Karpas-422 (cell line): ENCODE results near the gene CAMK2A. TPM values are rescaled to one million over a fixed set of nuclear protein-coding genes. Genes with fewer than 3 reads are reported as not detected.

Source experiments
- DNase-seq: peaks from one replicate; pipeline ENCODE4 v3.0.0-alpha.2; 2015
- H2AFZ ChIP-seq: fragments of 200-600 bp; sonication (generic); 2 replicates; pipeline ENCODE4 v1.6.1; 2014; ENCODE audit warnings: antibody characterized with exemption, low read length, mixed read lengths
- H3K27ac ChIP-seq: fragments of 200-600 bp; sonication (generic); 2 replicates; pipeline ENCODE4 v1.5.1; 2014; ENCODE audit warnings: mild to moderate bottlenecking, low read length, moderate library complexity
- H3K27me3 ChIP-seq: fragments of 200-600 bp; sonication (generic); 2 replicates; pipeline ENCODE4 v1.6.1; 2014; ENCODE audit warnings: low read length, mixed read lengths
- H3K36me3 ChIP-seq: fragments of 200-600 bp; sonication (generic); 2 replicates; pipeline ENCODE4 v1.6.1; 2014; ENCODE audit warnings: low read length, mixed read lengths; ENCODE audit not compliant: insufficient read depth
- H3K4me1 ChIP-seq: fragments of 200-600 bp; sonication (generic); 2 replicates; pipeline ENCODE4 v1.6.1; 2014; ENCODE audit warnings: mild to moderate bottlenecking, low read length, mixed read lengths
- H3K4me2 ChIP-seq: fragments of 200-600 bp; sonication (generic); 2 replicates; pipeline ENCODE4 v1.6.1; 2014; ENCODE audit warnings: low read length, low read depth, mild to moderate bottlenecking; ENCODE audit not compliant: poor library complexity, severe bottlenecking
- H3K4me3 ChIP-seq: fragments of 200-600 bp; sonication (generic); 2 replicates; pipeline ENCODE4 v1.5.1; 2014; ENCODE audit warnings: mild to moderate bottlenecking, antibody characterized with exemption, low read length, mixed read lengths
- H3K79me2 ChIP-seq: fragments of 200-600 bp; sonication (generic); 2 replicates; pipeline ENCODE4 v1.6.1; 2014; ENCODE audit warnings: mild to moderate bottlenecking, low read length, mixed read lengths
- H3K9ac ChIP-seq: fragments of 200-600 bp; sonication (generic); 2 replicates; pipeline ENCODE4 v1.6.0; 2014; ENCODE audit warnings: low read length
- H3K9me2 ChIP-seq: fragments of 200-600 bp; sonication (generic), shearing (Covaris generic); replicated peaks from 2 replicates; pipeline ENCODE4 v1.6.0; 2014; ENCODE audit warnings: mild to moderate bottlenecking, low read length, moderate library complexity; ENCODE audit not compliant: insufficient read depth
- H3K9me3 ChIP-seq: fragments of 300-700, 200-600 bp; sonication (generic); 2 replicates; pipeline ENCODE4 v1.6.1; 2014; ENCODE audit warnings: low read length, mixed read lengths
- H4K20me1 ChIP-seq: fragments of 200-600 bp; sonication (generic); 2 replicates; pipeline ENCODE4 v1.6.1; 2014; ENCODE audit warnings: mild to moderate bottlenecking, antibody characterized with exemption, low read length, low read depth; ENCODE audit not compliant: insufficient read depth
- total RNA-seq: library from RNA; depleted of rRNA; stranded (reverse); fragments of >200 nt; shearing (Covaris generic); gene quantifications from 2 replicates; pipeline ENCODE4 v1.2.3, GENCODE V29; 2014; ENCODE audit warnings: low replicate concordance

Gene CAMK2A
- total RNA-seq, 1 experiment from 2014 or later = not detected

DNA sequence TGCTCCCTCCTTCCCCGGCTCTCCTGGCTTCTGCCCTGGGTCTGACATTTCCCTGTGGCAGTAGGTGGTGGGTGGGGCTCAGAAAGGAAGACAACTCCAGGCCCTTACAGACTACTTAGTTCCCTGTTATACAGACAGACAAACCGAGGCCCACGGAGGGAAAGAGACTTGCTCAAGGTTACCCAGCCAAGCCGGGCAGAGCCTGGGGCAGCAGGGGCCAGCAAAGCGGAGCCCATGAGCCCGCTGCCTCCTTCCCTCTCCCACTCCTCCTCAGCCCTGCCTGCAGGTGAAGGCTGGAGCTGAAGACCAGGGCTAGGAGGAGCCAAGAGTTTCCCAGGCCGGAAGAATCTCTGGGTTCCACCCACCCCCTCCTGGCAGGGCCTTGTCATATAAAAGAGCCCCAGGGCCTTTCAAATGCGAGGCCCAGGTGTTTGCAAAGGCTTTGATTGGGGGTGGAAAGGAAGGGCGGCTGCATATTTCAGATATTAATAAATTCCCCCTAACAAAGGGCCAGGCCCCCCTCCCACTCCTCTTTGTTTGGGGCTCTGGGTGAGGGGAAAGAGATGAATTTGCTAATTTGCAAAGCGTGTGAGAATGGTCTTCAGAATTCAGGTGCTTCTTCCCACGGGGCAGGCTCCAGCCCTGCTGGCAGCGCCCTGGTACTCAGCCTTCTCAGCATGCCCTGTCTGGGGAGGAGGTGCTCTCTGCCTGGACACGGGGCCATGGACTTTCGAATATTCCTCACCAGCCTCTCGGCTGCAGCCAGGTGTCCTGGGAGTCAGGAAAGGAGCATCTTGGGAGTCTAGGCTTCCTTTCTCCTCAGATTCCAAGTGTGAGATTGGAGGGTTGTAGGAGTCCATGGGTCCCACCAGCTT lies 78.2 kb downstream of the CAMK2A start:
- H3K4me2 ChIP-seq = no peak overlapping the region

DNA sequence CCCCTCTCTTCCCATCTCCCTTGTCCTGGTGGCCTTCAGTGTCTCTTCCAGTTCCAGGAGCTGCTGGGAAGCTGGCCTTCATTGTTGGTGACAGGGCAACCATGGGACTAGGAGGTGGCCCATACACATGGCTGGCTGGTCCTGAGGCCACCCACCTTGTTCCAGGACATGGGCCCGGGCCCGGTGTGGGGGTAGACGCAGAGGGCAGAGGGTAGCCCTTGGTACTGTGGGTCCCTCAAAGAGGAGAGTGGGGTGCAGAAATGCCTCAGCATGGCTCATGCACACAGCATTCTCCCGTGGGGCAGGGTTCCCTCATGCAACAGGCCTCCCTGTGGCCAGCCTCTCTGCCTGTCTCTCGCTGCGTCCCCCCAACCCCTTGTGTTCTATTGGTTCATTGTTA lies 78.9 kb downstream of the CAMK2A start:
- H3K9ac ChIP-seq = no peak overlapping the region
- H3K9me2 ChIP-seq = no peaks in the 10 kb centered on the region
- no peaks in the 10 kb centered on the region for H3K27me3 ChIP-seq
- H3K79me2 ChIP-seq = no peaks in the 10 kb centered on the region
- no peaks in the 10 kb centered on the region for H4K20me1 ChIP-seq
- DNase-seq = no peak
- H3K4me3 ChIP-seq = no peak overlapping the region
- H3K27ac ChIP-seq = no peak overlapping the region
- no peak overlapping the region for H3K4me2 ChIP-seq
- no peaks in the 10 kb centered on the region for H3K4me1 ChIP-seq
- H2AFZ ChIP-seq = no peak overlapping the region
- H3K36me3 ChIP-seq = no peaks in the 10 kb centered on the region
- H3K9me3 ChIP-seq = no peaks in the 10 kb centered on the region

More for the DNA sequence above, 78.2 kb downstream of the CAMK2A start:
- no peaks in the 10 kb centered on the region for H3K9me3 ChIP-seq
- no peaks in the 10 kb centered on the region for H3K4me1 ChIP-seq
- no peaks in the 10 kb centered on the region for H3K9me2 ChIP-seq
- no peaks in the 10 kb centered on the region for H3K27me3 ChIP-seq
- no peak overlapping the region for H3K9ac ChIP-seq
- no peaks in the 10 kb centered on the region for H4K20me1 ChIP-seq
- H3K36me3 ChIP-seq = no peaks in the 10 kb centered on the region
- no peaks in the 10 kb centered on the region for H3K79me2 ChIP-seq
- no peak overlapping the region for H3K4me3 ChIP-seq
- no peak overlapping the region for H2AFZ ChIP-seq
- DNase-seq = no peak
- no peak overlapping the region for H3K27ac ChIP-seq

DNA sequence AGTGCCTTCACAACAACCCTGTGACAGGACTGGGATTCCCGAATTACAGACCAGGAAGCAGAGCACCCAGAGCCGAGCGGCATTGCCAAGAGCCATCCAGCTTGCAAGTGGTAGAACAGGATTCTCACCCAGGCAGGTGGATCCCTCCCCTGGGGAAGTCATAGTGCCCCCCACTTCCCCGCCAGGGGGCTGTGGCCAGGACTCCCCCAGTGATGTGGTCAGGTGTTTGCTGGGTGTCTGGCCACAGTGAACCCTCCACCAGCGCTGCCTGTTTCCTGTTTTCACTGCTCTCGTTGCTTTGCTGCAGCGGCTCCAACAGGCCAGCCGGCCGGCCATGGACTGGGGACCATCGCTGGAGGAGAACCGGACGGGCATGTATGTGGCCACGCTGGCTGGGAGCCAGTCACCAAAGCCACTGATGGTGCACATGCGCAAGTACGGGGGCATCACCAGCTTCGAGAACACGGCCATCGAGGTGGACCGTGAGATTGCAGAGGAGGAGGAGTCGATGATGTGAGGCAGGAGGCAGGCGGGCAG lies 80.4 kb downstream of the CAMK2A start:
- H3K9me2 ChIP-seq = no peaks in the 10 kb centered on the region
- no peak for DNase-seq
- H3K9me3 ChIP-seq = no peaks in the 10 kb centered on the region
- no peak overlapping the region for H3K27ac ChIP-seq
- H3K4me2 ChIP-seq = no peak overlapping the region
- H2AFZ ChIP-seq = no peak overlapping the region
- no peak overlapping the region for H3K4me3 ChIP-seq
- no peaks in the 10 kb centered on the region for H3K79me2 ChIP-seq
- H3K4me1 ChIP-seq = no peaks in the 10 kb centered on the region
- no peaks in the 10 kb centered on the region for H3K36me3 ChIP-seq
- no peak overlapping the region for H3K9ac ChIP-seq
- no peaks in the 10 kb centered on the region for H3K27me3 ChIP-seq
- H4K20me1 ChIP-seq = no peaks in the 10 kb centered on the region

GRCh38 chr5:150208187-150209098 lies 81.1 kb downstream of the CAMK2A start:
- Histone ChIP-seq H3K27ac (no peak overlapping the region), H3K9ac (no peak overlapping the region), H2AFZ (no peak overlapping the region), H3K9me2 (no peaks in the 10 kb centered on the region), H3K4me3 (no peak overlapping the region), H4K20me1 (no peaks in the 10 kb centered on the region), H3K4me2 (no peak overlapping the region), H3K4me1 (no peaks in the 10 kb centered on the region), H3K9me3 (no peaks in the 10 kb centered on the region), H3K36me3 (no peaks in the 10 kb centered on the region), H3K27me3 (no peaks in the 10 kb centered on the region), H3K79me2 (no peaks in the 10 kb centered on the region)
- DNase-seq = no peak

- H3K9ac ChIP-seq = no peak overlapping the region
- no peaks in the 10 kb centered on the region for H4K20me1 ChIP-seq
- H3K79me2 ChIP-seq = no peaks in the 10 kb centered on the region
- no peak overlapping the region for H2AFZ ChIP-seq
- no peak for DNase-seq
- H3K4me3 ChIP-seq = no peak overlapping the region
- H3K27ac ChIP-seq = no peak overlapping the region
- no peaks in the 10 kb centered on the region for H3K36me3 ChIP-seq
- H3K27me3 ChIP-seq = no peaks in the 10 kb centered on the region
- no peaks in the 10 kb centered on the region for H3K9me2 ChIP-seq
- no peaks in the 10 kb centered on the region for H3K4me1 ChIP-seq
- H3K4me2 ChIP-seq = no peak overlapping the region
- H3K9me3 ChIP-seq = no peaks in the 10 kb centered on the region
These were observed 82.8 kb downstream of the CAMK2A start for GRCh38 chr5:150206779-150207115.

- H3K9me2 ChIP-seq = no peaks in the 10 kb centered on the region
- no peak for DNase-seq
- H3K4me2 ChIP-seq = no peak overlapping the region
- H3K9ac ChIP-seq = no peak overlapping the region
- H3K79me2 ChIP-seq = no peaks in the 10 kb centered on the region
- H3K9me3 ChIP-seq = no peaks in the 10 kb centered on the region
- no peaks in the 10 kb centered on the region for H3K27me3 ChIP-seq
- no peak overlapping the region for H3K27ac ChIP-seq
- no peak overlapping the region for H2AFZ ChIP-seq
- H3K4me1 ChIP-seq = no peaks in the 10 kb centered on the region
- no peaks in the 10 kb centered on the region for H3K36me3 ChIP-seq
- no peaks in the 10 kb centered on the region for H4K20me1 ChIP-seq
- no peak overlapping the region for H3K4me3 ChIP-seq
These were observed 83.3 kb downstream of the CAMK2A start for GRCh38 chr5:150206098-150206778.

- no peaks in the 10 kb centered on the region for H3K9me2 ChIP-seq
These were observed 85.0 kb downstream of the CAMK2A start for GRCh38 chr5:150204590-150204960.

More at GRCh38 chr5:150204590-150204960, 85.0 kb downstream of the CAMK2A start:
- H3K4me2 ChIP-seq = no peak overlapping the region
- no peak overlapping the region for H2AFZ ChIP-seq
- no peaks in the 10 kb centered on the region for H3K4me1 ChIP-seq
- no peaks in the 10 kb centered on the region for H3K27me3 ChIP-seq
- no peak overlapping the region for H3K9ac ChIP-seq
- no peaks in the 10 kb centered on the region for H3K79me2 ChIP-seq
- DNase-seq = no peak
- H3K9me3 ChIP-seq = no peaks in the 10 kb centered on the region
- H4K20me1 ChIP-seq = no peaks in the 10 kb centered on the region
- no peak overlapping the region for H3K27ac ChIP-seq
- H3K4me3 ChIP-seq = no peak overlapping the region
- no peaks in the 10 kb centered on the region for H3K36me3 ChIP-seq
